Immature natural killer cell (primary cell): Measurements from ENCODE around the gene ZNF536. TPM values are rescaled to one million over a fixed set of nuclear protein-coding genes. Genes with fewer than 3 reads are reported as not detected.
"Not testable (repeated sequence)": the region's sequence is repeated elsewhere in the genome, so short reads cannot be mapped to it uniquely, and the experiment has no call there.

ENCODE experiments used
- DNase-seq, 3 donors: peaks; one replicate each; pipeline ENCODE4 v3.0.0; 2022; ENCODE audit warnings: mixed read lengths in 1 of 3
- H3K27ac Mint-ChIP-seq, 6 donors: one replicate each; pipeline ENCODE4 v1.8.0; 2020; ENCODE audit warnings: mixed read lengths in 6 of 6, mild to moderate bottlenecking in 5 of 6, inconsistent platforms in 4 of 6, moderate library complexity in 3 of 6
- H3K27me3 Mint-ChIP-seq, 3 donors: one replicate each; pipeline ENCODE4 v1.8.0; 2020 to 2021; ENCODE audit warnings: low read depth in 3 of 3, mild to moderate bottlenecking in 3 of 3, mixed read lengths in 3 of 3, moderate library complexity in 3 of 3, inconsistent platforms in 1 of 3
- H3K36me3 Mint-ChIP-seq, 3 donors: one replicate each; pipeline ENCODE4 v1.8.0; 2020; ENCODE audit warnings: mixed read lengths in 3 of 3, inconsistent platforms in 2 of 3, mild to moderate bottlenecking in 2 of 3
- H3K4me1 Mint-ChIP-seq, 2 donors: one replicate each; pipeline ENCODE4 v1.8.0; 2020; ENCODE audit warnings: inconsistent platforms in 2 of 2, mild to moderate bottlenecking in 2 of 2, mixed read lengths in 2 of 2, moderate library complexity in 1 of 2
- H3K4me3 Mint-ChIP-seq, 5 donors: one replicate each; pipeline ENCODE4 v1.8.0; 2020; ENCODE audit warnings: mild to moderate bottlenecking in 5 of 5, mixed read lengths in 5 of 5, inconsistent platforms in 3 of 5, moderate library complexity in 3 of 5
- H3K9me3 Mint-ChIP-seq, 6 donors: one replicate each; pipeline ENCODE4 v1.8.0; 2020; ENCODE audit warnings: mild to moderate bottlenecking in 6 of 6, mixed read lengths in 6 of 6, inconsistent platforms in 4 of 6, moderate library complexity in 3 of 6
- polyA plus RNA-seq, 3 donors: library from polyadenylated mRNA; unstranded; fragments of 300-500 nt; fragmentation: Illumina TruSeq; gene quantifications; one replicate each; pipeline ENCODE4 v1.2.3, GENCODE V29; 2021

The ZNF536 gene
- polyA plus RNA-seq, 3 donors from 2014 or later = not detected

DNA sequence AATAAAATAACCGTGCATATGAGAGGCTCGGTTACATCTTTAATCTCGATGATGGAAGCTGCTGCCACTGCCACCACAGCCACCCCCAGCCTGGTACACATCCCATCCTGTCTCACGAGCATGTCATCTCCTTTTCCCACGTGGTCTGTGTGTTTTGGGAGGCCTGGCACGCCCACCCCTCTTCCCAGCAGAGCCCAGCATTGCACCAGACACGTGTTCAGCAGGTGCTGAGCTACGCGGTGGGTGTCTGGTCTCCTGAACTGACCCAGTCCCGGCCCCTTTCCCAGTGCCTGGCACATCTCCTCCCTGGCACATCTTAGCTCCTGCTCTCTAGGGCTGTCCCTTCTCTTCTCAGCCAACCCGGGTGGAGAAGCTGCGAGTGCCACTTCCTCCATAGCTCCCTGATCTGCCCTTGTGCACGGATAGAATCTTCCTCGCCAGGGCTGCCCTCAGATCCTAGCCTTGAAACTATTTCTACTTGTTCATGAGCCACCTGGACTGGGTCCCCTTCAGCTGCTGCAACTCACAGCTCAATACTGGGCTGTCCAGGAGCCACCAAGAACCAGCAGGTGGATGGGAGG, 36.8 kb upstream of the ZNF536 start:
- H3K36me3 Mint-ChIP-seq = no peaks in the 10 kb centered on the region
- no peaks in the 10 kb centered on the region for H3K4me1 Mint-ChIP-seq
- peaks cover 0 to 6% (median 2%) of the 10 kb centered on the region in 3 donors for H3K27me3 Mint-ChIP-seq
- H3K27ac Mint-ChIP-seq = no peak overlapping the region
- DNase-seq = no peak
- no peaks in the 10 kb centered on the region for H3K9me3 Mint-ChIP-seq
- no peak overlapping the region for H3K4me3 Mint-ChIP-seq

- Mint-ChIP-seq H3K9me3 (no peaks in the 10 kb centered on the region), H3K27ac (no peak overlapping the region), H3K4me1 (no peaks in the 10 kb centered on the region), H3K27me3 (peaks cover 0 to 5% (median 2%) of the 10 kb centered on the region in 3 donors), H3K4me3 (no peak overlapping the region), H3K36me3 (no peaks in the 10 kb centered on the region)
- DNase-seq = no peak
These were observed 35.9 kb upstream of the ZNF536 start for GRCh38 chr19:30336290-30336689.

GRCh38 chr19:30338041-30338456, 34.1 kb upstream of the ZNF536 start:
- no peaks in the 10 kb centered on the region for H3K4me1 Mint-ChIP-seq
- no peaks in the 10 kb centered on the region for H3K27me3 Mint-ChIP-seq

GRCh38 chr19:30338878-30339623, 33.1 kb upstream of the ZNF536 start:
- Mint-ChIP-seq H3K4me1 (no peaks in the 10 kb centered on the region), H3K27ac (no peak overlapping the region), H3K4me3 (no peak overlapping the region), H3K36me3 (no peaks in the 10 kb centered on the region), H3K9me3 (no peaks in the 10 kb centered on the region), H3K27me3 (no peaks in the 10 kb centered on the region)
- no peak for DNase-seq

More at GRCh38 chr19:30338041-30338456, 34.1 kb upstream of the ZNF536 start:
- DNase-seq = no peak
- no peak overlapping the region for H3K4me3 Mint-ChIP-seq
- H3K9me3 Mint-ChIP-seq = no peaks in the 10 kb centered on the region
- no peak overlapping the region for H3K27ac Mint-ChIP-seq
- H3K36me3 Mint-ChIP-seq = no peaks in the 10 kb centered on the region

DNA sequence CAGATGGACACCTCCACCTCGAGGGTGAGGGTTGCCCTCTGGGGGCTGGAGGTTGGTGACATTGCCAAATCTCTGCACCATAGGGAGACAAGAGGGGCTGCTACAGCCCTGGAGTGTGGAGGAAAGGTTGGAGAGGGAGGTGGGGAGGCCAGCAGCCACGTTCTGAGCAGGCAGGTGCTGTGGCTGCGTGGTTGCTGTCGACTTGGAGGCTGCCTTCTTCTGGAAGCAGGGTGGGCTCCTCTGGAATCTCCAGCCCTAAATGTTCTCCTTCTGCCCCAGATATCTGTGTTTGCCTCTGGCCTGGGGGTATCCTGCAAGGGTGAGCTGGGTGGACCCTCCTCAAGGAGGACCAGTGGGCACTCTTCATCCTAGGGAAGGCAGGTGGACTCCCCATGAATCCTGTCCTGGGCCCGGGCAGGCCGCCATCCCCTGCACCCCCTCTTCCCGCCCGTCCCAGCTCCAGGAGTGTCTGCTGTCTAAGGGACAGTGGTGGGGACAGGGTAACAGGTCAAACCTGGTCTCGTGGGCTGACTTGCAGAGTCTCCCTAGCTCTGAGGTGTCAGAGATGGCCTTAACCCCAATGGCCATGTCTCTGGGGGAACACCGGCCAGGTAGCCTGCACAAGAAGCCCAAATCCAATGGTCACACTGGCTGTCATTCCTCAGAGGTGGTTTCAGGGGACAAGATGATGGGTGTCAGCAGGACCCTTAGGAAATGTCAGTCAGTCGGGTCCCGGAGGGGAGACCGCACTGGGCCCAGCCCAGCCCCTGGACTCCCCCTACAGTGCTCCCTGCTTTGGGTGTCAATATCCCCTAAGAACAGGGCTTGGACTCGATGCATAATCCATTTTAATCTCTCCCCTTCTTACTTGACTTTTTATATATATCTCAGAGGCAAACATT, 32.3 kb upstream of the ZNF536 start:
- DNase-seq = no peak
- no peaks in the 10 kb centered on the region for H3K36me3 Mint-ChIP-seq
- H3K27me3 Mint-ChIP-seq = no peaks in the 10 kb centered on the region
- H3K9me3 Mint-ChIP-seq = no peaks in the 10 kb centered on the region
- H3K27ac Mint-ChIP-seq = no peak overlapping the region
- H3K4me1 Mint-ChIP-seq = no peaks in the 10 kb centered on the region
- H3K4me3 Mint-ChIP-seq = no peak overlapping the region

DNA sequence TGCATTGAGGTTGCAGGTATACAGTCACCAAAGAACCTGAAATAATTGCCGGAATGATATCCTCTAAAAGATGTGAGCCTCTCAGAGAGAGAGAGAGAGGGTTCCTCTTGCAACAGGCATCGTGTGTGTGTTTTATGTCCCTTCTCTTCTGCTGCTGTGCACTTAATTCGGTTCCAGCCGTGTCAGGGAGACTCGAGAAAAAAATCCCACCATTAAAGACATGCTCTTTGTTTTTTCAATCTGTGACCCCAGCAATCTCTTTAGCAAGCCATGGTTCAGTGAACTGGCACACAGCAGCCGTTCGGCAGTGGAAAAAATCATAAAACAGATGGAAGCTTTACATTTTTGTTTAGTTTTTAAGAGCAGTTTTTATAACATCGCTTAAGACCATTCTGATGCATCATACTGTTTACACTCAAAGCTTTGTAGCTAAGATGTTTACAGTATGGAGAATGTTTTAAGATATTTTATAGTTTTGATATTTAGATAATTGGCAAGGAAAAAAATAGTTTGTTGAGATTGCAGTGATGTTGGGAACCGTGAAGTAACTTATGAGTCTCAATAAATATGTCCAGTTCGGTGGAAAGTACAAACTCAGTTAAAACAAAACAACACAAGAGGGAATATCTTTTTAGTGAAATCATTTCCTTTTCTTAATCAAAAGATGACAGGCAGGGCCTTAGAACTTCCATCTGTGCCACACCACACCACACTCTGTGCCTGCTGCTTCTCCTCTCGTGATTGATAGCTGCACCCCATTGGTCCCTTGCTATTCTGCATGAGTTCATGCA, 31.2 kb upstream of the ZNF536 start:
- H3K9me3 Mint-ChIP-seq = no peaks in the 10 kb centered on the region
- no peaks in the 10 kb centered on the region for H3K4me1 Mint-ChIP-seq
- no peak overlapping the region for H3K4me3 Mint-ChIP-seq
- DNase-seq = no peak
- H3K27ac Mint-ChIP-seq = no peak overlapping the region
- no peaks in the 10 kb centered on the region for H3K27me3 Mint-ChIP-seq
- H3K36me3 Mint-ChIP-seq = no peaks in the 10 kb centered on the region

DNA sequence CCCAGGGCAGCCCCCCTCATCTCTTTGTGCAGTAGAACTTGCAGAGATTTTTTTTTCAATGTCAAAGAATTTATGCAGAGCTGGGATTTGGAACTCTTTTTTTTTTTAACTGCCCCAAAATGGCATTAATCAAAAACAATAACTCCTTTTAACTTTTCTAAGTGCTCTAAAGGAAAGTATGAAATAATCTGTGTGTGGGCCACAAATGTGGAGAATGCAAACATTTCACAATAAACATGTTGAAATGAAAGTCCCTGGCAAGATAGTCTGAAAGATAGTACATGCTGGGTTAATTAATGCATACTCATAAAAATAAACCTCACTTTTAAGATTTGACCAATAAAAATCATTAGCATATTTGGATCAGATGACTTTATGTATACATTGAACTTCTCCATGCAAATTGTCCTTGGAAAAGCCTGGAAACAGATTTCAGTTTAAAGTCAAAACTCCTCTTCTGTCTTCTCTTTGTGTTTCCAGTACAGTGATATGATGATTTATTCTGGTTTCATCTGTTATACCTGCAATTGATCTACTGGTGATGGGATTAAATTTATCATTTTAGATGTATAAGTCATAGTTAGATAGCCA, 30.5 kb upstream of the ZNF536 start:
- no peak overlapping the region for H3K27ac Mint-ChIP-seq
- H3K27me3 Mint-ChIP-seq = no peaks in the 10 kb centered on the region
- H3K9me3 Mint-ChIP-seq = no peaks in the 10 kb centered on the region
- no peak overlapping the region for H3K4me3 Mint-ChIP-seq
- DNase-seq = no peak
- H3K36me3 Mint-ChIP-seq = no peaks in the 10 kb centered on the region
- no peaks in the 10 kb centered on the region for H3K4me1 Mint-ChIP-seq

GRCh38 chr19:30342901-30343300, 29.3 kb upstream of the ZNF536 start:
- Mint-ChIP-seq H3K4me1 (no peaks in the 10 kb centered on the region), H3K9me3 (no peaks in the 10 kb centered on the region), H3K27ac (no peak overlapping the region), H3K36me3 (no peaks in the 10 kb centered on the region), H3K27me3 (no peaks in the 10 kb centered on the region), H3K4me3 (no peak overlapping the region)
- DNase-seq = no peak

GRCh38 chr19:30344446-30345425, 27.4 kb upstream of the ZNF536 start:
- Mint-ChIP-seq H3K4me1 (no peaks in the 10 kb centered on the region), H3K36me3 (no peaks in the 10 kb centered on the region), H3K4me3 (no peak overlapping the region), H3K27me3 (no peaks in the 10 kb centered on the region), H3K27ac (no peak overlapping the region), H3K9me3 (no peaks in the 10 kb centered on the region)
- DNase-seq = no peak

GRCh38 chr19:30345686-30346085, 26.5 kb upstream of the ZNF536 start:
- Mint-ChIP-seq H3K27me3 (no peaks in the 10 kb centered on the region), H3K4me1 (no peaks in the 10 kb centered on the region), H3K27ac (no peak overlapping the region), H3K4me3 (no peak overlapping the region), H3K9me3 (no peaks in the 10 kb centered on the region), H3K36me3 (no peaks in the 10 kb centered on the region)
- no peak for DNase-seq

GRCh38 chr19:30346468-30346867, 25.7 kb upstream of the ZNF536 start:
- not testable (repeated sequence) for H3K27me3 Mint-ChIP-seq, H3K4me3 Mint-ChIP-seq, DNase-seq, H3K36me3 Mint-ChIP-seq, H3K9me3 Mint-ChIP-seq, H3K27ac Mint-ChIP-seq, H3K4me1 Mint-ChIP-seq

DNA sequence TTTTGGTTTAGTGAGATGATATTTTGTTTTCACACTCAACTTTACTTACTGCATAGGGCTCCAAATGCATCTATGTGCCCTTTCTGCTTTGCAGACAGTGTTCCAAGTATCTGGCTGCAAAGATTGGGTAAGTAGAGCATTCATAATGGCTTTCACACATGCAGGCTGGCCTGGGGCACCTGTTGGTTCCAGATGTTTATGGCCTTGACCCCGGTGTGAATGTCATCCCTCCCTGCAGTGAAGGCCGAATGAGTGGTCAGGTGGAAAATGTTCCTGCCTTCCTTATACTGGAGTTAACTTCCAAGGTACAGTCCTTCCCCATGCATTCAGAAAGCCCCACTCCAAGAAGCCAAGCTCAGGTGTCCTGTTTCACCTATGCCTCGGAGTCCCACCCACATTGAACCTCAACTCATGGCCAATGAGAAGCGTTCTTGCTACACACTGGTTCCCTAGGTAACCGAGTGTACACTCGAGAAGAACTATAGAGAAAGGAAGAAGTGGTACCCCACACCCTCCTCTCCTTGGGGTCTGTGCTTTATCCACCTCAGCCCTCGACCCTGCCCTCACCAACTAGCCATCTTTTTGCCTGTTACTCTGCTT, 23.0 kb upstream of the ZNF536 start:
- H3K36me3 Mint-ChIP-seq = no peaks in the 10 kb centered on the region
- no peak overlapping the region for H3K27ac Mint-ChIP-seq
- H3K4me1 Mint-ChIP-seq = no peaks in the 10 kb centered on the region
- DNase-seq = no peak
- no peaks in the 10 kb centered on the region for H3K9me3 Mint-ChIP-seq
- H3K4me3 Mint-ChIP-seq = no peak overlapping the region
- H3K27me3 Mint-ChIP-seq = no peaks in the 10 kb centered on the region
